ENCODE data around the gene TRIM49C. TPM values are rescaled to one million over a fixed set of nuclear protein-coding genes. Genes with fewer than 3 reads are reported as not detected.
"Not testable (repeated sequence)": the region's sequence is repeated elsewhere in the genome, so short reads cannot be mapped to it uniquely, and the experiment has no call there.

The TRIM49C gene

DNA sequence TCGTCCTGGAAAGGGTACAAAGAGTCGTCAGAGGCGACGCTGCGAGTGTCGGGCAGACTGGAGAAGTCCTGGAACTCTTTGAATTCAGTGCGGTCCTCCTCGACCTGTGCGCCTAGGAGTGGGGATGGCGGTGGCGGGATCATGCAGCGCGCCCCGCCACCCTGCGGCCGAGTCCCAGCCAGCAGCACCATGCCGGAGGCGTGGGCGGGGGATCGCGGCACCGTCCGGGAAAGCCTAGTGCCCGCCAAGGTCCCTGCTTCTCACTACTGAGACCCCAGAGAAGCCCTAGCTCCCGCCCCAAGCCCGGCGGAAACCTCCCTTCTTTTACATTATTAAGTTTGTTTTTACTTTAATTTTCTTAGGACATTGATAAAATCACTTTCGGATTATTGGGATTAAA is 22.6 kb downstream of the TRIM49C start:
- not testable (repeated sequence) for H3K27ac ChIP-seq (replicated peaks; ENCODE audit: low read length); H3K23ac ChIP-seq (ENCODE audit: low read depth, low read length, poor library complexity); H3K27me3 ChIP-seq (ENCODE audit: control insufficient read depth in 3 of 3, insufficient read depth in 3 of 3, low read depth in 1 of 3, low read length in 3 of 3); H4K91ac ChIP-seq (ENCODE audit: low read depth, low read length, poor library complexity); H3K4me1 ChIP-seq (ENCODE audit: control insufficient read depth in 2 of 2, insufficient read depth in 1 of 2, low read depth in 1 of 2, low read length in 2 of 2); H2AK5ac ChIP-seq (ENCODE audit: low read depth, low read length); H2BK5ac ChIP-seq (ENCODE audit: low read length); H2BK120ac ChIP-seq (ENCODE audit: low read depth, low read length); H2BK12ac ChIP-seq (ENCODE audit: low read length); H3K9ac ChIP-seq (ENCODE audit: low read depth, low read length, poor library complexity); H3K4ac ChIP-seq (ENCODE audit: low read length); H3K4me3 ChIP-seq (ENCODE audit: low read length in 2 of 2); H4K8ac ChIP-seq (ENCODE audit: low read depth, low read length); H3K4me2 ChIP-seq (ENCODE audit: insufficient read depth, low read length, poor library complexity, severe bottlenecking); DNase-seq (ENCODE audit: low spot score); H3K9me3 ChIP-seq (replicated peaks in 1 of 2; ENCODE audit: control insufficient read depth in 2 of 2, insufficient read depth in 1 of 2, low read depth in 1 of 2, low read length in 2 of 2); H3K36me3 ChIP-seq (replicated peaks in 1 of 2; ENCODE audit: control insufficient read depth in 2 of 2, insufficient read depth in 2 of 2, low read length in 2 of 2); H3K14ac ChIP-seq (ENCODE audit: low read length); H3K79me1 ChIP-seq (ENCODE audit: low read depth, low read length); H2BK15ac ChIP-seq (ENCODE audit: low read length); H2AFZ ChIP-seq (ENCODE audit: low read length); H3K18ac ChIP-seq (ENCODE audit: low read length)
- no CpG with 5 or more reads among the region's 28 CpGs for WGBS, 2 donors (ENCODE audit: extremely low coverage in 2 of 2, insufficient read length in 2 of 2, insufficient replicate concordance in 1 of 2)

DNA sequence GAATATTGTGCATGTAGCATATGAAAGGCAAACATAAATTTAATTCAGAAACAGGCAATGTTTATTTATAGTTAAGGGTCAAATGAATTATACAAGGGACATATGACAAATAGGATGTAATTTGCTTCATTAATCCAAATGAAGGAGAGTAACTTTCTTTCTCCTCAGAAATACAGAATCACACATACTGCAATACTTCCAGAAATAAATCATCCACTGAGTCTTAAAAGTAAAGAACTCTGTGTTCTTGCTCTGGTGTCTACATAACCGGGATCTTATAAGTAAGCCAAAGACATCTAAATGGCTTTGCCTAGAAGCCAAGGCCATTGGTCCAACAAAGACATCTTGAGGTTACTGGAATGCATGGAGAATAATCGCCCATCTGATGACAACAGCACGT is 54.7 kb downstream of the TRIM49C start, which contains the start of gene UBTFL1:
Gene UBTFL1 (plus strand): TSS at position 301 of the 400 bp plus-strand sequence. CDS start 0 bp downstream, at position 301.
- not testable (repeated sequence) for H4K91ac ChIP-seq (ENCODE audit: low read depth, low read length, poor library complexity); DNase-seq (ENCODE audit: low spot score); H3K79me1 ChIP-seq (ENCODE audit: low read depth, low read length); H2BK5ac ChIP-seq (ENCODE audit: low read length); H2AK5ac ChIP-seq (ENCODE audit: low read depth, low read length); H3K36me3 ChIP-seq (replicated peaks in 1 of 2; ENCODE audit: control insufficient read depth in 2 of 2, insufficient read depth in 2 of 2, low read length in 2 of 2); H3K9me3 ChIP-seq (replicated peaks in 1 of 2; ENCODE audit: control insufficient read depth in 2 of 2, insufficient read depth in 1 of 2, low read depth in 1 of 2, low read length in 2 of 2); H3K4me3 ChIP-seq (ENCODE audit: low read length in 2 of 2); H3K27me3 ChIP-seq (ENCODE audit: control insufficient read depth in 3 of 3, insufficient read depth in 3 of 3, low read depth in 1 of 3, low read length in 3 of 3); H3K4me2 ChIP-seq (ENCODE audit: insufficient read depth, low read length, poor library complexity, severe bottlenecking); H2AFZ ChIP-seq (ENCODE audit: low read length); H3K27ac ChIP-seq (replicated peaks; ENCODE audit: low read length); H3K4me1 ChIP-seq (ENCODE audit: control insufficient read depth in 2 of 2, insufficient read depth in 1 of 2, low read depth in 1 of 2, low read length in 2 of 2); H3K18ac ChIP-seq (ENCODE audit: low read length); H3K23ac ChIP-seq (ENCODE audit: low read depth, low read length, poor library complexity); H4K8ac ChIP-seq (ENCODE audit: low read depth, low read length); H3K9ac ChIP-seq (ENCODE audit: low read depth, low read length, poor library complexity); H2BK120ac ChIP-seq (ENCODE audit: low read depth, low read length); H3K4ac ChIP-seq (ENCODE audit: low read length); H2BK15ac ChIP-seq (ENCODE audit: low read length); H2BK12ac ChIP-seq (ENCODE audit: low read length); H3K14ac ChIP-seq (ENCODE audit: low read length)
- no CpG with 5 or more reads among the region's 3 CpGs for WGBS, 2 donors (ENCODE audit: extremely low coverage in 2 of 2, insufficient read length in 2 of 2, insufficient replicate concordance in 1 of 2)

- H3K9me3 ChIP-seq (replicated peaks in 1 of 2; ENCODE audit: control insufficient read depth in 2 of 2, insufficient read depth in 1 of 2, low read depth in 1 of 2, low read length in 2 of 2); H2BK120ac ChIP-seq (ENCODE audit: low read depth, low read length); H3K27me3 ChIP-seq (ENCODE audit: control insufficient read depth in 3 of 3, insufficient read depth in 3 of 3, low read depth in 1 of 3, low read length in 3 of 3); H3K4me1 ChIP-seq (ENCODE audit: control insufficient read depth in 2 of 2, insufficient read depth in 1 of 2, low read depth in 1 of 2, low read length in 2 of 2); H3K4ac ChIP-seq (ENCODE audit: low read length); H3K14ac ChIP-seq (ENCODE audit: low read length); H2BK5ac ChIP-seq (ENCODE audit: low read length); H3K23ac ChIP-seq (ENCODE audit: low read depth, low read length, poor library complexity); H3K27ac ChIP-seq (replicated peaks; ENCODE audit: low read length); H2BK12ac ChIP-seq (ENCODE audit: low read length); H3K9ac ChIP-seq (ENCODE audit: low read depth, low read length, poor library complexity); H3K4me2 ChIP-seq (ENCODE audit: insufficient read depth, low read length, poor library complexity, severe bottlenecking); DNase-seq (ENCODE audit: low spot score); H3K36me3 ChIP-seq (replicated peaks in 1 of 2; ENCODE audit: control insufficient read depth in 2 of 2, insufficient read depth in 2 of 2, low read length in 2 of 2); H2AFZ ChIP-seq (ENCODE audit: low read length); H3K79me1 ChIP-seq (ENCODE audit: low read depth, low read length); H3K4me3 ChIP-seq (ENCODE audit: low read length in 2 of 2); H3K18ac ChIP-seq (ENCODE audit: low read length); H2AK5ac ChIP-seq (ENCODE audit: low read depth, low read length); H2BK15ac ChIP-seq (ENCODE audit: low read length); H4K91ac ChIP-seq (ENCODE audit: low read depth, low read length, poor library complexity); H4K8ac ChIP-seq (ENCODE audit: low read depth, low read length): not testable (repeated sequence)
- WGBS, 2 donors (ENCODE audit: extremely low coverage in 2 of 2, insufficient read length in 2 of 2, insufficient replicate concordance in 1 of 2) = no CpG with 5 or more reads among the region's 2 CpGs
Measured at GRCh38 chr11:90088731-90089130, 57.8 kb downstream of the TRIM49C start.

Small RNA genes lying within 50 kb of the gene (small RNA-seq; reads per million reads assigned to genes)
- not detected for gene AP000827.1 (ENCODE audit: insufficient read depth)

Data from neuronal stem cell (in vitro differentiated cells).